Stimulated activated CD4-positive, alpha-beta T cell treated with anti-CD3 and anti-CD28 coated beads, Interleukin-15, amount 100 ng/mL, for 48 hours (primary cell): ENCODE measurements around the gene GABRE.

Experiments used
- DNase-seq, 2 donors: peaks; one replicate each; pipeline ENCODE4 v3.0.0-alpha.2; 2020; ENCODE audit warnings: low read depth in 2 of 2

The GABRE gene, protein sequence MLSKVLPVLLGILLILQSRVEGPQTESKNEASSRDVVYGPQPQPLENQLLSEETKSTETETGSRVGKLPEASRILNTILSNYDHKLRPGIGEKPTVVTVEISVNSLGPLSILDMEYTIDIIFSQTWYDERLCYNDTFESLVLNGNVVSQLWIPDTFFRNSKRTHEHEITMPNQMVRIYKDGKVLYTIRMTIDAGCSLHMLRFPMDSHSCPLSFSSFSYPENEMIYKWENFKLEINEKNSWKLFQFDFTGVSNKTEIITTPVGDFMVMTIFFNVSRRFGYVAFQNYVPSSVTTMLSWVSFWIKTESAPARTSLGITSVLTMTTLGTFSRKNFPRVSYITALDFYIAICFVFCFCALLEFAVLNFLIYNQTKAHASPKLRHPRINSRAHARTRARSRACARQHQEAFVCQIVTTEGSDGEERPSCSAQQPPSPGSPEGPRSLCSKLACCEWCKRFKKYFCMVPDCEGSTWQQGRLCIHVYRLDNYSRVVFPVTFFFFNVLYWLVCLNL

DNA sequence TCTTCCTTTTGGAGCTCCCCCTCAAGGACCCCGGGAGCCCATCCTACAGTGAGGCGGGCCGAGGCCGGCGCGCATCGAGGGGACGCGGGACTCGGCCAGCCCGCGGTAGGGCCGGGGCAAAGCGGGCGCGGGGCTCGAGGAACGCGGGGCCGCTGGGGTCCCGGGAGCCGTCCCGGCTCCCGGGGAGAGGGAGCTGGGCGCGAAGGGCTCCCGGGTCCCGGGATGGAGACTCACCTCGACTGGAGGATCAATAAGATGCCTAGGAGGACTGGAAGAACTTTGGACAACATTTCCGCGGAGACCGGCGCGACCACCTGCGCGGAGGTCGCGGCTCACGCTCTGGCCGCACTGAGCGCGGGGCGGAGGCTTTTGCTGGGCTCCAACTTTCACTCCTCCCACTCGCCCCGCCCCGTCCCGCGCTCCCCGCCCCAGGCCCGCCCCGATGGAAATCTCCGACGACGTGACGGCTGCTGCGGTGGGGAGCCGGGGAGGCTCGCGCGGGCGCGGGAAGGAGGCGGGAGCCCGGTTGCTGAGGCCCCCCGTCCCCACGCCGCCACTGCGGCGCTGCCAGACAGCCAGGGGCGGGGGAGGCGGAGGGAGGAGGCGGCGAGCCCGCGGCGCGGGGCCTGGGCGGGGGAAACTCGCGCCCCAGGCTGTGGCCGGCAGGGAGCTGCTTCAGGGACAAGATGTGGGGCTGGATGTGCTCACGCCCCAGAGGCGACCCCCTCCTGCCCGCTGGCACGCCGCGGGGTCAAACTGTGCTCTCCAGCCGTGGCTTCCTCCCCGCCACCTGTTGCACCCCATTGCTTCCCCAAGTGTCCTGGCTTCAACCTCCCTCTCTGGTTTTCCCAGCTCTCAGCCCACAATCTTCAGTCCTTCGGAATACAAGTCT is at the start of gene GABRE:
Gene GABRE (minus strand): TSS at position 341 of the 892 bp plus-strand sequence. CDS start 51 bp downstream, at position 290.
- DNase-seq: no peak

DNA sequence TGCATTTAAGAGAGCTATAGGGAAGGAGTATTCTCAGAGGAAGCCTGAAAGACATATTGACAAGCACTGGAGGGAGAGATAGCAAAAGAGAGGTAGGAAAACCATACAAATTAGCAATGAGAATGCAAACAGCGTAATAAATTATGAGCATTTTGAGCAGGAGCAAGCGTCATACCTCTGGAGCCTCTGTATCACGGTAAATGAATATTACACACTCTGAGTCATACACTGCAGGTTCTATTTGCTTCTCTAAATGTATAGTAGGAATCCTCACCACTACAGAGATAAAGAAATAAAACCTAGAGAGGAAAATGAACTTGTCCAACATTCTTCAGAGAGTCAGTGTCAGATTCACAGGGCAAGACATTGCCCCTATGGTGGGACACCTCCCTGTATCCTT is 46.4 kb upstream of the GABRE start:
- DNase-seq: no peak

DNA sequence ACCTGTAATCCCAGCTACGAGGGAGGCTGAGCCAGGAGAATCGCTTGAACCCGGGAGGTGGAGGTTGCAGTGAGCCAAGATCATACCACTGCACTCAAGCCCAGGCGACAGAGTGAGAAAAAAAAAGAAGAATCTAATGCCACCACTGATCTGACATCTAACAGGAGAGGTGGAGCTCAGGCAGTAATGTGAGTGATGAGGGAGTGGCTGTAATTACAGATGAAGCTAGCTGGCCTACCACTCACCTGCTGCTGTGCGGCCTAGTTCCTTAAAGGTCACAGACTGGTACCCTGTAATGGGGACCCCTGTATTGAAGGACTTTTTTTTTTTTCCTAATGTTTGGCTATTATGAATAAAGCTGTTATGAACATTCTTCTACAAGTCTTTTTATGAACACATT is 25.3 kb upstream of the GABRE start:
- no peak for DNase-seq

DNA sequence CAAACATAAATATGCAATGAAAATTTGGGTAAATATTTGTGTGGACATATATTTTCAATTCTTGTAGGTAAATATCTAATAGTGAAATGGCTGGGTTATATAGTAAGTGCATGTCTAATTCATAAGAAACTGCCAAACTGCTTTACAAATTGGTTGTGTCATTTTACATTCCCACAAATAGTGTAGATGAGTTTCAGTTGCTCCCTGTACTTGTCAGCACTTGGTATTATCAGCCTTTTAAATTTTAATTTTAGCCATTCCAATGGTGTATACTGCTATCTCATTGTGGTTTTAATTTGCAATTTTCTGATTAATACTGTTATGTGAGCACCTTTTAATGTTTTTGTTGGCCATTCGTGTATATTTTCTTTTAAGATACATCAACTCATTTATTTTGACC is 23.1 kb upstream of the GABRE start:
- no peak for DNase-seq

DNA sequence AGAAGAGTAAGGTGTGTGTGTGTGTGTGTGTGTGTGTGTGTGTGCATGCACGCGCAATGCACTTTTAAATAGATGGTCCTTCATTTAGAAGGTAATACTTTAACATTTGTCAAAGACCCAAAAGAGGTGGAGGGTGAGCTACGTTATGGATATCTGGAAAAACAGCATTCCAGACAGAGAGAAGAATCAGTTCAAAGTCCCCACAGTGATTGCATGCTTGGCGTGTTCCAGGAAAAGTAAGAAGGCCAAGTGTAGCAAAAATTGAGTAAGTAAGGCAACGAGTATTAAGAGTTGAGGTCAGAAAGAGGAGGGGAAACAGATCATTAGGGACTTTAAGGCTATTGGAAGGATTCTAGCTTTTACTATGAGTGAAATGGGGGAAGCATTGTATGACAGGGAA is 21.9 kb upstream of the GABRE start:
- no peak for DNase-seq

DNA sequence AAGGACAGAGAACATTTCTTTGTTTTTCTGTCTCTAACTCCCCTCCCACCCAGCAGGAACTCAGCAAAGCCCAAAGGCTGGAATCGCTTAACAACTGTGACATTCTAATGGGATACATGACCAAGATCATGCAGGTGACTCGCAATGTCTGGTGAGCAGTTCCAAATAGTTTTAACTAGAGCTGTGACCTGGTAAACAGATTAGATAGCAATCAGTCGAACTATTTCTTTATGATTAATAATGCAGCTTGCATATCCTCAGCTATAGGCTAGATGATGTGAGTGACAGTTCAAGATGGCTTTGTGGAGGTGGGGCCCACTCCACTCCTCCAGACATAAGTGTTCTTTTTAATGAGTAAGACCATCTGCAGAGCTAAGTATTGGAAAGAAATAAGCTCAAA is 20.0 kb upstream of the GABRE start:
- no peak for DNase-seq

DNA sequence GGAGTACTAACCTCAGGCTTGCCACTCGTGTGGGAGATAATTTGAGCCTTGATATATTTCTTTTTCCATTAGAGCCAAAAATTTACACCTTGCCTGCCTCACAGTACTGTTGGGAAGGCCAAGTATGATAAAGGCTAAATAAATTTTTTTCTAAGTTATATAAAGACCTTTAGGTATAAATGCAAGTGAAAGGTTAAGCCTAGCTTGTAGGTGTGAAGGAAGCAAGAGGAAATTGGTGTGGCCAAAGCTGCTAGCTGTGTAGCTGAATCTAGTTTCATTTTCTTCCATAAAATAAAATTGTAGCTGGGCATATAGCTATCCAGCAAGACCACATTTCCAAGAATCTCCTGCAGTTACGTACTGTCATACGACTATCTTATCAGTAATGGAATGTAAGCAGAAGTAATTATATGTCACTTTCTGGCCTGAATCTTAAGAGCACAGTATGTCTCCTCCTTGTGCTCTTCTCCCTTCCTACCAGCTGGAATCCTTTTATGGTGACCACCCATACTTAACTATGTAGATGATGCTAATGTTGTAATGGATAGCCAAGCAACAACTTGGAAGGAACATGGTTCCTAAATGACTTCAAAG is 14.3 kb upstream of the GABRE start:
- DNase-seq: no peak

DNA sequence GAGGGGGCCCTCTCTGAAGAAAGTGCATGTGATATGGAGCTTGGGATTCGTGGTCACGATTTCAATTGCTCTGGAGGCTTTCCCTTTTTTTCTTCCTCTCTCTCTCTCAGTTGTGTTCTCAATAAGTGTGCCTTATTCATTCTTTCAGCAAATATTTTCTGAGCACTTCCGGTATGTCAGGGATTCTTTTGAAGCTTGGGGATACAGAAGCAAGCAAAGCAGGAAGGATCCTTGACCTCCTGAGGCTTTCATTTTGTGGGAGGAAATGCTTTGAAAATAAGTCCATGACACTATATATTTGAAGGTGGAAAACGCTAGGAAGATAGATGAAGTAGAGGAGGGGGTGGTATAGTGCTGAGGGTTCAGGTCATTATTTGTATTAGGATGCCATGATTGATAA is 12.6 kb upstream of the GABRE start:
- DNase-seq: no peak

DNA sequence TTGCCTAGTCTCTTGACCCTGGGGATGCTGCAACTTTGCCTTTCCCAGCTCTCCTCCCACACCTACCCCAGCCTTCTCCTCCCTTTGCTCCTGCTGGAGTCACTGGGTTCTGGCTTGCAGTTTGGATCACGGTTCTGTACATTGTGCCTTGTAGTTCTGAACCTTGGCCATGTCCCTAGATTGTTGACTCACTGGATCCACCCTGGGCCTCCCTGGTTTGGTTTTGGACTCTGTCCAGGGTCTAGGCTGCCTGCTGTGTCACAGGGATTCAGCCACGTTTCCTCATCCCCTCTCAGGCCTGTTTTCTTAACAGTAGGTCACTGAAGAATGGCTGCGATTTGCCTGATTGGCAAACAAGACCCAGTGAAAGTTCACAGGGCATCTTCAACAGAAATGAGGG is 11.5 kb upstream of the GABRE start:
- no peak for DNase-seq

DNA sequence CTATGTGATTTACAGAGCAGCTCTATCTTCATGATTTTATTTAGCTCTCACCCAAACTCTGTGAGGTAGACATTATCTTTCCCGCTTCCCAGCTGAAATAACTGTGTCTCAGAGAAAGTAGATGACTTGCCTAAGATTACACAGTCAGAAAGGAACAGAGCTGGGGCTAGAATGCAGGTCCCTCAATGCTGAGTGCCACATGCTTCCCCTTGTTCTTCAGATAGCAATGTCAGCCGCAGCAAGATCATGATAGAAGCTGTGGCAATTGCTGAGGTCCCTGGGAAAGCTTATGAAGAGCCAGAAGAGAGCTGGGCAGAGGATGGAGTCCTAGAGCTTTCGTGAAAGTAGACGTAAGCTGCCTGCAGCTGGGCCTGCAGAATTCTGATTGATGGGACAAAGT is 11.1 kb upstream of the GABRE start:
- no peak for DNase-seq

DNA sequence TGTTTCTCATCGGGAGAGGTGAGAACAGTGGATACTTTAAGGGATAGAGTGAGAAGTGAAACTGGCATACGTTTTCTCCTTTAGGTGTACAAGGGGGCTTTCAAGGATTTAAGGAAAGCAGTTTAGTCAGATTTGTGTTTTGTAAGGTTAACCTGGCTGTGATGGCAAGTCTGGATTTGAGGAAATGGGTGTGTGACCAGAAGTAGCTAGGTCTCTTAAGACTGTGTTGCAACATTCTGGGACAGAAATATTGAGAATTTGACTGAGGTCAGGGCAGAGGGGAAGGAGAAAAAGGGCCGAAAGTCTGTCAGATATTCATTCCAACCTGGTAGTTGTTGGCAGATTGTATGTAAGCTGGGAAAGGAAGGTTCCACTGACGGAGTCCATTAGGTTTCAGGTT is 10.4 kb upstream of the GABRE start:
- DNase-seq: no peak

DNA sequence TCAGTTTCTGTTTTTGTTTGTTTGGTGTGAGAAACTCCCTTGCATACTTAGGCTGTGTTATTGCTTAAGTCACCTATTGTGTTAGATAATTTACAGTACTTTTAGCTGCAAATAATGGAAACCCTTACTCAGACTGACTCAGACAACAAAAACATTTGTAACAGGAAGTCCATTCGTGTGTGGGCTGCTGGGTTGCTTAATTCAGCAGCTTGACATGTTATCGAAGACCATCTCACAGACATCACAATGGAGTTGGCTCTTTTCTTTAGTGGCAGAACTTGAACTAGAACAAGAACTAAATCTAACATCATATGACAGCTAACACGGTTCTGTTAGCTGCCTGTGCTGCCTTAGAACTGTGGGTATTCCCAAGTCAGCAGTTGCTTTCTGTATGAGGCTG is 9.9 kb upstream of the GABRE start:
- DNase-seq: no peak

DNA sequence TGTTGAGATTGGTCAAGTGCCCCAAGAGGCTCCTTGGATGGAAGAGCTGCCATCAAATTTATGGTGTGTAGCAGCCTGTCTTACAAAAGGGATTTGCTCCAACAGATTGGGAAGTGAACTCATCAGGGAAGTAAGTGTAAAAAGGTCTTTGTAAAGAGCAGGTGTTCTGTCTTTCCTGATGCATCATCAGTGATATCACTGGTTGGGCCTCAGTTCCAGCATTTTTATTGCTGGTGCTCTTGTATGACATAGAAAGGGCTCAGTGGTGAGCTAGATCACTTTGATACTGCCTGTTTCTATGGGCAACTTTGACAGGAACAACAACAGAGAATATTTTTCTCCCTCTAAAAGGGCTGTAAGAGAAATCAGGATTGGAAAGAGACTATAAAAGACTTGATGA is 8.7 kb upstream of the GABRE start:
- no peak for DNase-seq

DNA sequence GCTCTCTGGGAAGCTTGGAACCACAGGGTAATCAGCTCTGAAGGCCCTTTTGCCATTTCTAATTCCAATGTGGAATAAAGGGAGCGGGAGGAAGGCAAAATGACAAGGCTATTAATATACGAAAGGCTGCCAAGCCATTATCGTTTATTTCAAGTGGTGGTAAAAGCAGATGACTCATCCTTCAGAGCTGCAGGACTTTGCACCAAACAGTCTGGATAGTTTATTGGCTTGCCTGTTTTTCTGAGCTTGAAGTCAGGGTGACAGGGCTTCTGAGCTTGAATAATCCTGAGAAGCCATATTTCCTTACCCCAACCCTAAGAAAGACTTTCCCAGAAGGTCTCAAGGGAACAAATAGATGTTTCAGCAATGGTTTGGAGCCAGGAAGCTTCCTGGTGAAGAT is 7.7 kb upstream of the GABRE start:
- no peak for DNase-seq

DNA sequence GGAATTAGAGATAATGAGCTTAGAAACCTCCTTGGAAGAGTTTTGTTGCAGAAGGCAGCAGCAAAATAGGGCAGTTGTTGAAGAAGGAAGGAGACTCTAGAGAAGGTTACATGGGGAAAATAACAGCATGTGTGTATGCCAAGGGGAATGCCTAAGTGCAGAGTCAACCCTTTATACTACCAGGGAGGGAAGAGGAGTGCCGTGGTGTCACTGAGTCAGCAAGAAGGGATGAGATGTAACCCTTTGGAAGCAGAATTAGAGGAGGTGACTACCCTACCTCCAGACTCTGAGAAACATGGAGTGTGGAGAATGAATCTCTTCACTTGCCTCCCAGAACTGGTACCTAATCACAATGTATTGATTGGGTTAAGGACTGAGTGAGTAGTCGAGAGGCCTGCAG is 6.7 kb upstream of the GABRE start:
- DNase-seq: no peak

DNA sequence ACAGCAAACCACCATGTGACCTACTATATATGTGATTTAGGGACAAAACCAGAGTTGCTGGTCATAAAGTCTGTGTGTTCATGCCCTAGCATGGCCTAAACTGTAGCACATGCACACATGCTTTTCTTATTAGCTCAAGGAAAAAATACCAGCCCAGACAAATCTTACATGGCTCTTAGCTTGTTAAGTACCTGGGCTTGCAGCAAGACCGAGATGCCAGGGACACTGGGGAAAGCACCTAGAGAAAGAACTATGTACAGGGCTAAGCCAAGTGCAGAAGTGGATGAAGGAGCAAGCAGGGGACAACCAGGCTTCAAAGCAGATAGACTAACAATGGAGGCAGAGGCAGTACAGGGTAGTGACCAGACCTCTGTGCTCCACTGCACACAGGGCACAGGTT is 3.4 kb upstream of the GABRE start:
- DNase-seq: no peak

DNA sequence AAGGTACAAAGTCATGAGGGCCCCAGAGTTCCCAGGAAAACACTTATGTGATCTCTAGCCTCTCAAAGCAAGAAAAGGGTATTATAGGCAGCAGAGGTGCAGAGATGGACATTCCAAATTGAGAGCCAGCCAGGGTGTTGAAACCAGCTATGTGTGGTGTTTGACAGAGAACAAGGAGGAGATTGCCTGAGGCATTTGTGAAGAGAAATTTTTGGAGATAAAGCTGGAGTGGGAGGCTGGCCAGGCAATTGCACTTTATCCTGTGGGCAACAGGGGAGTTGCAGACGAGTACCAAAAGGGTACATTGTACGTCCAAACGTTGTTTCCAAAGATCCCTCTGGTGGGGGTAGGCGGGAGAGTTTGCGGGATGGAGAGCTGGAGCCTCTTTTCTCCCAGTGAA is 2.5 kb upstream of the GABRE start:
- no peak for DNase-seq

DNA sequence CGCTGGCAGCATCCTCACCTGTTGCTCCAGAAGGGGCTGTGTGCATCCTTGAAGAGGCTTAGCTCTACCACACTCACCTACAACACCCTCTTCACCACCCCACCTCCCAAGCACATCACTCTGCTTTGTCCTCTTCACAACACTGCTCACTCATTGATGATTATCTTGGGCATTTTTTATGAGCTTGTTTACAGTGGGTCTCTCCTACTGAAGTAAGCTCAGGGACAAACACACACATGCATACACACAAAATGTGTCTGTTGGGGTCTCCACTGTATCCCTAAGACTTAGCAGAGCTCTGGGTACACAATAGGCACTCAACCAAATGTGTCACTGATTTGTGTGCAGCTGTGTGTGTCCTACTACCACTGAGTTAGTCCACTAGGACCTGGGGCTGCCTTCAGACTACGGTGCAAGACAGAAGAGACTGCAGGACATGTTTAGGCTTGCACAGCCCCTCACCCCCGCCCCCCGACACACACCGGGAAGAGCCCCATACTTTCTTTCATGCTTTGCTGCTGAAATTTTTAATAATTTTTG is 1.3 kb upstream of the GABRE start:
- no peak for DNase-seq

DNA sequence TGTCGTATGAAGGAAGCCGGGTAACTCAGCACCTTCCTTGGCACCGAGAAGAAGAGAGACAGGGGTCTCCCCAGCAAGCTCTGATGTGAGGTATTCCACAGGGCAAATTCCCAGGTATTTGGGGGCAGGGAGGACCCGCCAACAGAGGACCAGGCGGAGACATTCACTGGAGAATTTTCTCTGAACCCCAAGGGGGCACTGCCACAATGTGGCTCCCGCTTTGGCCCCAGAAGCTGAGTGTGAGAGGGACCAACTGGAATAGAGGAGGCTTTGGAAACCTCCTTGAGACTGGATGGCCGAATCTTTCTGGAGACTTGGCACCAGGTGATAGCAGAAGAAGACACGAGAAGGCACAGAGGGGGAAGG is 735 bp upstream of the GABRE start:
- no peak for DNase-seq

DNA sequence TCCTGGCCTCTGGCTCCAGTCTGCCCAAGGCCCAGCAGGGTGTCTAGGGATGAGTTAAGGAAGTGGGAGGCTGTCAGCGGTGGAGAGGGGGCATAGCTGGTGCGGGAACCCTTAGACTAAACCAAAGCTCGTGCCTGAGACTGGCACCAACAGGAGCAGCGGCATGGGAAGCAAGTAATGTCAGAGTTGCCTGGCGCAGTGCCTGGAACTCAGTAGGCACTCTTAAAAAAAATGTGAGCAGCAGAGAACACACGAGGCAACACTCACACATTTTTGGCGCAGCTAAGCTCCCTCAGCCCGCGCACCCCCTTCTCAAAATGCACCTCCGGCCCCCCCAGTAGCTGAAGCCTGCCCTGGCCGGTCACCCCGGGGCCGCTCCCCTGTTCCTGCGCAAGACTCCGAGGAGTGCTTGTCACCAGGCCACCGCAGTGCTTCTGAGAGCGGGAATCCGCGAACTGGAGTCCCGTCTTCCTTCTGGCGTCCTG is 583 bp downstream of the GABRE start:
- no peak for DNase-seq

DNA sequence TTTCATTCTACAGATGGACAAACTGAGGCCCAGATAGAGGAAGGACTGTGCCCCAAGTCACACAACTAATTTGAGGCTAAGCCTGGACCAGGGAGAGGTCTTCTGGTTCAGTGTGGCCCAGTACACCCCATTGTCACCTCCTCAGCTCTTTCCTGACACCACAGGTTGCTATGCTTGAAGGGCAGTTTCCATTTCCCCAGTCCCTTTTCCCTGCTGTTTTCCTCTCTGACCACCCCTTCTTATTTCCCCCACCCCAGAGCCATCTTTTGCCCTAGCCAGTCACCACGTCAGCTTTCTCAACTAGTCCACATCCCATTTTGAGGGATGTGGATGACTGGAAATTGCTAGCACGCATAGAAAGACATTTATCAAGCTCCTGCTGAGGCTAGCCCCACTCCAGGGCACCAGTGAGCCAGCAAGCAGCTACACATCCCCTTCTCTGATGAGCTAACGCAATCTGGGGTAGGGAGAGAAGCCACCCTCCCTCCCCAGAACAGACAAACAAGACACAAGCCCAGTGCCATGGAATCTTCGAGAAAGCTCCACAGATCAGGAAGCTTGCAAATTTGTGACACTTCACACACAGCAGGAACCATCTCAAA is 1.3 kb downstream of the GABRE start:
- DNase-seq: no peak

DNA sequence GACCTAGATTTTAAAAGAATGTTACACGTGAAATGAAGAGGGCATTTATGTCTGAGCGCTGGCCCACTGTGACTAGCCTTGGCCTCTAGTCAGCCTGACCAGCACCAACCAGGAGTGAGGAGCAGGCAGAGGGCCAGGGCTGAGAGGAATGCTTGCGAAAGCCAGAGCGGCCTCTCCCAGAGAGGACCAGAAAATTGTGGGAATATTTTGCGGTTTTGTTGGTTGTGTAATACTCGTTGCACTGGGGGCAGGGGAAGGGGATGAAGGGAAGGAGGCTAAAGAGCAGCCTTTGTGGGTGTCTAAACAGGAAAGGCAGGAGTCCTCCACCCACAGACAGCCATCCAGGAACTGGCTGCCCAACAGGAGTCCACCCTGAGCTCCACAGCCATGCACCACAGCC is 3.8 kb downstream of the GABRE start:
- DNase-seq: no peak
